GM12872 (cell line): ENCODE data around the gene ZNF710.

ENCODE experiments used
- TF ChIP-seq, protein P1 (sequence below): IDR thresholded peaks from 3 replicates; pipeline ENCODE4 v1.5.1; 2011; ENCODE audit warnings: low read depth, mild to moderate bottlenecking, low read length, moderate library complexity; ENCODE audit not compliant: insufficient read depth

ZNF710 gene

DNA sequence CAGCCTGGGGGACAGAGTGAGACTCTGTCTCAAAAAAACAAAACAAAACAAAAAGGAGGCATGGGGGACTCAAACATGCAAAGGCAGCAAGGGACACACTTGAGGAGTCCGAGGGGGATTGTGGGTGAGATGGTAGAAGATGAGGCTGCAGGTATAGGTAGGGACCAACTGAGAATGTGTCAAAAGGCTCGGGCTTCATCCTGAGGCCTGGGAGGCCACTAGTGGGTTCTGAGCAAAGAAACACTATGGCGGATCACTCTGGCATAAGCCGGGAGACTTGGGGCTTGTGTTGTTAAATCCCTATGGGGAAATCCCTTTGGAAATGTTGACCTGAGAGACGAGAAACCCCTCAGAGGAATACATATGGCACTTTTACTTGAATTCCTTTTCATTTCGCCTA is 21.2 kb downstream of the ZNF710 start:
- TF ChIP-seq, protein P1, sequence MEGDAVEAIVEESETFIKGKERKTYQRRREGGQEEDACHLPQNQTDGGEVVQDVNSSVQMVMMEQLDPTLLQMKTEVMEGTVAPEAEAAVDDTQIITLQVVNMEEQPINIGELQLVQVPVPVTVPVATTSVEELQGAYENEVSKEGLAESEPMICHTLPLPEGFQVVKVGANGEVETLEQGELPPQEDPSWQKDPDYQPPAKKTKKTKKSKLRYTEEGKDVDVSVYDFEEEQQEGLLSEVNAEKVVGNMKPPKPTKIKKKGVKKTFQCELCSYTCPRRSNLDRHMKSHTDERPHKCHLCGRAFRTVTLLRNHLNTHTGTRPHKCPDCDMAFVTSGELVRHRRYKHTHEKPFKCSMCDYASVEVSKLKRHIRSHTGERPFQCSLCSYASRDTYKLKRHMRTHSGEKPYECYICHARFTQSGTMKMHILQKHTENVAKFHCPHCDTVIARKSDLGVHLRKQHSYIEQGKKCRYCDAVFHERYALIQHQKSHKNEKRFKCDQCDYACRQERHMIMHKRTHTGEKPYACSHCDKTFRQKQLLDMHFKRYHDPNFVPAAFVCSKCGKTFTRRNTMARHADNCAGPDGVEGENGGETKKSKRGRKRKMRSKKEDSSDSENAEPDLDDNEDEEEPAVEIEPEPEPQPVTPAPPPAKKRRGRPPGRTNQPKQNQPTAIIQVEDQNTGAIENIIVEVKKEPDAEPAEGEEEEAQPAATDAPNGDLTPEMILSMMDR, result no peak

- TF ChIP-seq, protein P1, result no peak
Measured at GRCh38 chr15:90022905-90023700, 22.0 kb downstream of the ZNF710 start.

- TF ChIP-seq, protein P1, result no peak
Measured at GRCh38 chr15:90024406-90024805, 23.3 kb downstream of the ZNF710 start.

DNA sequence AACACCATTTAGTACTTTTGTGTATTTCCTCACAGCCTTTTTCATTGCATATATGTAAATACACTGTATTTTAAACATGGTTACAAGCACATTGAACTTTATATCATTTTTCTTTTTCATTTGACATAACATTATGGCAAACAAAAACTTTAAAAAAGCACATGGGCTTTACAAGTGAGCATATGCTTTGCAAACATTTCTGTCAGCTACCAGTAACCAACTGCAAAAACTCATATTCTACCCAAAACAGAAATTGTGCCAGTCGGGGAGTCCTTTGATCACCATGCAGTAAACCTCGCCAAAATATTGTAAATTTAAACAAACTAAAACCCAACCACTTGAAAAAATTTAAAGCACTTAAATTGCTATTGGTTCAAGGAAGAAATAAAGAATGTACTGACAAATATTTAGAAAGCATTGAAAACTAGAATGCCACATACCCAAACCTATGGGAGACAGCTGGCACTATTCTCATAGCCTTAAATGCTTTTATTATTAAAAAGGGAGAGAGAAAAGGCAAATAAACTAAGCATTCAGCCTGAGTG is 24.4 kb downstream of the ZNF710 start:
- TF ChIP-seq, protein P1, result no peak

DNA sequence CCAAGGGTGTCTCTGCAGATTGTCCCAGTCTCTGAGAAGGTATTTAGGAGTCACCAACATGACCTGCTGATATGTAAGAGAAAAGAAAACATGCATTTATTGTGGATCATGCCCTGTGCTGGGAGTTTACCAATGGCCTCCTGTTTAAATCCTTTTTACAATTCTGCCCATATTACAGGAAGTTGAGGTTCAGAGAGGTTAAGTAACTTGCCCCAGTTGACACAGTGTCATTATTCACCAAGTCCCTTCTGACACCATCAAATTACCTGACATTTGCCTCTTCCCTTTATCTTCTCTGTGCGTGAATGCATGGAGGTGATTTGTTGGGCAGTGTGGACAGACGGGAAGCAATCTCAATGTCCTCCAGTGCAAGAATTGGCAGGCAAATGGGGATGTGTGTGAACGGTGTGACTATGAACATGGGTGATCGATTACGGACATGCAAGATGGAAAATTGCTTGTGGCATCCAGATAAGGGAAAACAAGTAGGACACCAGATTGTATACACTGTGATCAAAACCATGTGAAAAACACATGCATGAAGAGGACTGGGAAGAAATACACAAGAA is 27.3 kb downstream of the ZNF710 start:
- TF ChIP-seq, protein P1, result no peak

- TF ChIP-seq, protein P1, result no peak
Measured at GRCh38 chr15:90029024-90029423, 27.9 kb downstream of the ZNF710 start.

- TF ChIP-seq, protein P1, result no peak
Measured at GRCh38 chr15:90030376-90030775, 29.3 kb downstream of the ZNF710 start.
